Right renal pelvis (tissue), 4 donors: ENCODE results near the gene GRM3. TPM values are rescaled to one million over a fixed set of nuclear protein-coding genes. Genes with fewer than 3 reads are reported as not detected.

Source experiments
- DNase-seq, 4 donors: peaks; one replicate each; pipeline ENCODE4 v3.0.0-alpha.2; 2013; ENCODE audit warnings: low read depth in 4 of 4, low spot score in 3 of 4, missing footprints in 1 of 4
- polyA plus RNA-seq, 4 donors: library from polyadenylated mRNA; unstranded; fragments of 120-200 nt; gene quantifications; one replicate each; pipeline ENCODE4 v1.2.1, GENCODE V29; 2013; ENCODE audit not compliant: insufficient read length in 4 of 4

GRM3 gene
- polyA plus RNA-seq, 4 donors = 0.07 to 0.33 (median 0.25) TPM

DNA sequence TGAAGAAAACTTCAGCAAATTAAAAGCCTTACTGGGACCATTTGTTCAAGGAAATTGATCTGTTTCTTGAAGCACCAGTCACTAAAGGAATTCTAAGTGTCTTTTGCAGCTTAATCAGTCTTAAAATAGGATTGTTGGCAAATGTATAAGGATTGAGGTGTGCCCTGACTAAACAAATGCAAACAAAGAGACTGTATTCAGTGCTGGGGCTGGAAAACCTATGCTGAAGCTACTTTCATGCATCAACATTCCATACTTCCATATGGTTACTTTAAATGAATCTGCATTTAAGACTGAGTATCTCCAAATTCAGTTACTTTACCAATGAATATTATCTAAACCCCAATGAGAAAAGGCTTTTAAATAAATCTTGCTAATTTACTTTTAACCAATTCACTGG, 232.4 kb downstream of the GRM3 start:
- DNase-seq = no peak

- DNase-seq = no peak
Observed at GRCh38 chr7:86884152-86884551, 240.4 kb downstream of the GRM3 start.

DNA sequence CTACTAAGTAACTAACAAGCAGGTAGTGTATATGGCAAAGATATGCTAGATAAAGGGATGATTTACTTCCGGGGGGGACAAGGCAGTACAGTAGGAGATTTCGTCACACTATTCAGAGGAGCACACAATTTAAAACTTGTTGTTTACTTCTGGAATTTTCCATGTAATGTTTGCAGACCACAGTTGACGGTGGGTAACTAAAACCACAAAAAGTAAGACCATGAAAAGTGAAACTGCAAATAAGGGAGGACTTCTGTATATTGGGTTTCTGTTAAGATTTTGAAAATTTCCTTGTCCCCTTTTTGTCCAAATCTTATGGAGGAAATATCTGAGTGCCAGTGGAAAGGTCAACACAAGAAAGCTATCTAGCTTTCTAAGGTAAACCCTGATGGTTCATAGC, 245.8 kb downstream of the GRM3 start:
- DNase-seq = no peak

- DNase-seq = no peak
Observed at GRCh38 chr7:86898171-86898570, 254.5 kb downstream of the GRM3 start.

GRCh38 chr7:86900886-86901285, 257.2 kb downstream of the GRM3 start:
- no peak for DNase-seq

- peak in 2 of 4 donors; percentile 3 to 8 for DNase-seq
Observed at GRCh38 chr7:86904949-86905834, 261.5 kb downstream of the GRM3 start.

GRCh38 chr7:86908948-86909347, 265.2 kb downstream of the GRM3 start:
- DNase-seq = peak in 2 of 4 donors; percentile 8

DNA sequence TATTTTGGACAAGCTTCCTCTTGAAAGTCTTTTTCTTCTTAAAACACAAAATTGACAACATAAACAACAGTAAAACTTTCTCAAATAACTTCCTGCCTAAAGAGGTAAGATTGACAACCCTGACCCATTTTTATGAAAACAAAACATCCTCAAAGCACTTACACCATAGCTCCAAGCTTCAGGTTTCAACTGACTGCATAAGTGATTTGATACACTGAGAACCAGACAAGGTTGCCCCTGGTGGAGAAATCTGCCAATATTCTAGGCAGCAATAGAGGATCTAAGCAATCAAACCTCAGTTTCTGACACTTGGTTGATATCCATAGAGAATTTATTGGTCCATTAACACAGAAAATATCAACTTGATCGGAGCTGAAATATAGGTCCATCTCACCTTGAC, 267.9 kb downstream of the GRM3 start:
- no peak for DNase-seq

DNA sequence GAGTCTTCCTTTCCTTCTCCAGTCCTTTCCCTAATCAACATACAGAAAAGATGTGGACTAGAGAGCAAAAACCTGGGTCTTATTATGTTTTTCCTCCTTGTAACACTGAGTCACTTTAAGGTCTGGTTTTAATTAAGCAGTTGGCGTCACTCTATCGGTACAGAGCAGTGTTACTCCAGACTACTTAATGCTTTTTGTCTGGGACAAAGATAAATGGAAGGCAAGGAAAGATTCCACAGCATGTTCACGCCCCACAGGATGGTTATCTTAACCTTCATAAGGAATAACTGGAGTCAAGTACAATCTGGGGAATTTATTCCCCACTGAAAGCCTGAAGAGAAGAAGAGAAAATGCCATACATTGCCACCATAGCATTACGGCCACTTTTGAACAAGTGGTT, 270.0 kb downstream of the GRM3 start:
- no peak for DNase-seq
